ENCODE results near the gene SEC24C.

Gene SEC24C

DNA sequence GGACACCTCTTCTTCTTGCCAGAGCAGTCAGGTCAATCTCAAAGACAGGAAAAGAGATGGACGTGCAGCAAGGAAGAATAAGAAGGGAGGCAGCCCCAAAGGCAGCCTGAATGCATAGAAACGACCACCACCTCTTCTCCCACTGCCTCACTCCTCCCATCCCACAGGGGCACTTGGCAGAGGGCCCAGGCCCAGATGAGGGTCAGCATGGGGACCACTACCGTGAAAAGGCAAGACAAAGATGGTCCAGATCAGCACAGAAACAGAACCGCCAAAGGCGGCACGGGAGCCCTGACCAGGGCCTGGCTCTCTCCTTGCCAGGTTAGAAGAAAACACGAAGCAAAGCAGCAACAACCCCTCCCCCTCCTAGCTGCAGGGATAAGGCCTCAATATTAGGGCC, 69.2 kb downstream of the SEC24C start:
- DNase-seq (ENCODE audit: low read depth in 2 of 2): no peak

DNA sequence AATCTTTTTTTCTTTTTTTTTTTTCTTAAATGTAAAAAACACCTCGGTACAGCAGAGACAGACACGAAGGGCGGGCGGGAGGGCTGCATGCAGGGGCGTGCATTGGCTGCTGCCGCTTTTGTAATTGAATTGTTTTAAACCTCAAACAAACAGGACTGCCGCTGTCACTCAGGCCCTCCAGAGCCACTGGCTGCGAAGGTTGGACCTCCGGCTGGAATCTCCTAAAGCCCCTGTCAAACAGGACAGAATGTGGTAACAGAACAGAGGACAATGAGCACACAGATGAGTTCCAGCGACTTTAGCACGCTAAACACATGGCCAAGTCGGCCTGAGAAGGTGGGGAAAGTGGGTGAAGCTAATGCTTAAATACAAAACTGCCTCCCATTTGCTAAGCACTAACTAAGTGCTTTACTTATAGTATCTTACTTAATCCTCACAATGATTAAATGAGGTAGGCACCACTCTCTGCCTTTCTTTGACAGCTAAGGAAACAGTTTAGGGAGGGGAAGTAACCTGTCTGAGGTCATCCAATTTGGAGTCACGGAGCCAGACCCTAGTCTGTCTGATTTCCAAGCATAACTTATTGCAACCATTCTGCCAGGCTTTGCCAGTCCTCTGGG, 70.2 kb downstream of the SEC24C start:
- no peak for DNase-seq (ENCODE audit: low read depth in 2 of 2)

DNA sequence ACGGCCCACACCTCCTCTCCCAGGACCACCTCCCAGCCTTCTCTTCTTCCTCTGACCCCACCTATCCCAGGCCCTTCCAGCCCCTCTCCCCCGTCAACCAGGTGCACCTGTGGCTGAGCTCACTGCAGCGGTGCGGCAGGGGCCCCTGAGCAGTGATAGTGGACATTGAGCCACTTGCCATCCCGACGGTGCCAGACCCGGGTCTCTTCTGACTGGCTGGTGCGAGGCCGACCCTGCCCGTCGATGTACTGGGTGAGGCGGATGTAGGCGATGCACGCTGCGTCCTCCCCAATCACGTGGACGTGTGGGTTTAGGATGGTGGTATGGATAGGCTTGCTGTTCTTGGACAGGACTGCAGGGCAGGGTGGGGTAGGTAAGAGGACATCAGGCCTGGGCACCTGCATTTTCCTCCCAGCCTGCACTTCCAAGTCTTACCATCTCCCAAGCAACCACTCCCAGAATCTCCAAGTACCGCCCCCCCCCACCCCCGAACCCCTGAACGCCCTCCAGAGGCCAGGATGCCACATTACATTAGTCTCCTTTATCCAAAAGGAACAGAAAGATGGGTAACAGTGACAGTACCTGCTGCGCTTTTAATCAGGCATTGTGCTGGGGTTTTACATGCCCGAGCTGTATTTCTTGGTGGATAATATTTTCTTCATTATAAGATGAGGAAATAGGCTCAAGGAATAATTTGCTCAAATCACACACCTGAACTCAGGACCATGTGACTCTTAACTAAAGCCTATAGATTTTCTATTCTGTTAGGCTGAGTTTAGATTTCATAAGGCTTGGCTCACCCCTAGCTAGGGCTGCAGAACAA, 70.9 kb downstream of the SEC24C start:
- DNase-seq (ENCODE audit: low read depth in 2 of 2): no peak

DNA sequence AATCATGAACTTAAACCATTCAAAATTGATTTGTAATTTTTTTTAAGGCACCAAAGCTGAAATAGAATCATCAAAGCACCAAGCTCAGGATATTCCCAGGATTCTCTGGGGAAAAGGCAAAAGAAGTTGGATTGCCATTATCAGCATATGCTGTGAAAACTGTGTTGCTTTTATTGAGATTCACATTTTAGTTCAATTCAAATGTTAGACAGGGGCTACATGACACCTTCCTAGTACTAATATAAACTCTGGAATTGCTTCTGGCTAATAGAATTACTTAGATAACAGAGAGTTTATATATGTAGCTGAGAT, 71.5 kb downstream of the SEC24C start:
- DNase-seq (ENCODE audit: low read depth in 2 of 2): no peak

DNA sequence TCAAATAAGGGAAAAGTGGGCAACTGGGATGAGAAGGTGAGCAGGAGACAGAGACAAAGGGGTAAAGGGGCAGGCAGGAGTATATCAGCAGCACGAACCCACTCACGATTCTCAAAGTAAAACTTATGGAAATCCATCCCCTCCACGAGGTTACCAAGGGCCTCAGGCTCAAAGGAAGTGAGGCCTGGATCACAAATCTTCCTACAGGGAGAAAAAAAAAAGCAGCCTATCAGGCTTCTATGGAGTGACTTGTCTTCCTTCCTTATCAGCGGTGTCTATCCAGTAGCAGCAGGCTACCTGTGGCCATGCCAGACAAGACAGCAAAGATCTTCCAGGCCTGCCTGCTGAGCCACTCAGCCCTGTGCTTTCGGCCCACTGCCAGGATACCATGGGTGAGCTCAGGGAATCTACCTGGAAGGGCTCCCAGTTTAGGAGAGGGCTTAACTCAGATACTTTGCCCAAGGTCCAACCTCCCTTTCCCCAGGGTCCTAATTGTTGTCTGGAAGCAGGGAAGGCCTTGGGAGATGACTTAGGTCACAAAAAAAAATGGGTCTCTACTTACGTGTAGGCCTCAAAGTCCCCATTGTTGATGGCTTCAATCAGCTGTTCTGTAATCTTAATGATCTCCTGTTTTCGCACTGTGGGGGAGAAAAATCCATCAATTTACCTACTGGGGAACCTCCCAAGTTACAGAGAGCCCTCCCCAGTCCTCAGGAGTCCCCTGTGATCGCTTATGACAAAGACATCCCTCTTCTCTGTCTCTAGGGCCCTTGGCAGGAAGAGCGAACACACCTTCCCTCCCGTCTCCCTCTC, 73.0 kb downstream of the SEC24C start:
- no peak for DNase-seq (ENCODE audit: low read depth in 2 of 2)

DNA sequence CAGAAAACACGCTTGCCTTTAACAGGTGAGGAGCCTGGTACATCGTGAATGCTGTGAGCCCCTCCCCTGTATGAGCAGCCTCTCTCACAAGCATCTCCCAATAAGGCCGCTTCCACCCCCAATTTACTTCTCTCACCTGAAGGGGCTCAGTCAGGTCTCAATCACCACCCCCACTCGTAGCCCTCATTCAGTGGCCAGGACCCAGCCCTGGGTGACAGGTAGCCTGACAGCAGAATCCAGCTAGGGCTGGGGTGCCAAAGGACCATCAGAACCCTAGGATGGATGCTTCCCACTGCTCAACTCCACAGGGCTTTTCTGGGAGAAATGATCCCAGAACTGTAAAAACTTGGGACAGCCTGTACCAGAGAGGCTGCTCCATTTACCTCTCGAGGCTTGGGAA, 73.7 kb downstream of the SEC24C start:
- DNase-seq (ENCODE audit: low read depth in 2 of 2): no peak

DNA sequence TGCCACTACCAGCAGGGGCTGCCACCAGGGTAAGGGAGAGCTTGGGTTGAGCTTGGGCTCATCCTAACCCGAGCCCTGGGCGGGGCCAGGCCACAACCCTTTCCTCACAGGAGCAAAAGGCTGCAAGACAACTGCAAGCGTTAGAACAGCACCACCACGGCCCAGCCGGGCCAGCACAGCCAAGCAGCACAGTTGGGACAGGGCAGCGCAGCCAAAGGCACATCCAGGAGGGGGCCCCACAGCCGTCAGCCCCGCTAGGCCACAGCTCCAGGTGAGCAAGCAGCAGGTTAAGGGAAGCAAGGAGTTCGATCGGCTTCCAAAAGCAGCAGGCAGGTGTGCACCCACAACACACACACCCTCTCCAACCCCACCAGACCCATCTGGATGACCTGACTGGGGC, 74.2 kb downstream of the SEC24C start:
- DNase-seq (ENCODE audit: low read depth in 2 of 2): no peak

DNA sequence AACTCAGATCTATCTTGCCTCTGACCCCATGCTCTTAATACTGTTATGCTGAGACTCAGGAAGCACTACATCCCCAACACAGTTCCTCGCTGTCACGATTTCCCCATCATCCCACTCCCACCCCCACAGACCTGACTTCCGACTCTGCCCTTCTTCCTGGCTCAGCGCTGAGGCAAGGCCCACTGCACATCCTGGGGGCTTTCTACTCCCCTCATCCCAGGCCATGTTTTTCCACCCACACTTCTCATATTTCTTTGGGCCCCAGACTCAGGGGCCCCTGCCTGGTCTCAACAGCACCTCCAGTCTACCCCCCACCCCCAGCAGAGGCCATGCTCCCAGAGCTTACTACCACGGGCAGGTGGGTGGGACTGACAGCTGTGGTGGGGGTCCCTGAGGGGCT, 74.9 kb downstream of the SEC24C start:
- no peak for DNase-seq (ENCODE audit: low read depth in 2 of 2)

DNA sequence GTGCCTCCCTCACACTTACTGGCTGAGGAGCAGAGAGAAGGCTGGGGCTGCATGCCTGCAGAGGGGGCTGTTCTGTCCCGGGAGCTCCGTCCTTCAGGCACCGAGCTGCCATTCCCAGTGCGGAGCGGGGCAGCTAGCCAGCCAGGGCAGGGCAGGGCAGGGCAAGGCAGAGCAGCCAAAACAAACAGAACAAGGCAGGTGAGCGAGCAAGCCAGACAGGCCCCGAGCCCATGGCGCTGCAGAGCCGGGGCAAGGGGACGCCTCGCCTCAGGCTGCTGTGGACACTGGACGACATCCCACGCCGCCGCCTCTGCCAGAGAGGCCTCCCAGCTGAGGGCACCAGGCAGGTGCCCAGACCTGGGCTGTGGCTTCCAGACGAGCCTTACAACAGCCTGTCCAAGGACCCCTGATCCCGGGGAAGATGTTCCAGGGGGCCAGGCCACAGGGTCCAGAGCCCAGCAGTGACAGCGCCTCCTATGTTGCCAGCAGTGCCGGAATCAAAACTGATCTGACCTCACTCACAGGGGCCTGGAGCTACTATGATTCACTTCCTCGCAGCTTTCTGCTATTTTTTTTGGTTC, 75.4 kb downstream of the SEC24C start:
- no peak for DNase-seq (ENCODE audit: low read depth in 2 of 2)
